Stimulated activated CD4-positive, alpha-beta T cell treated with anti-CD3 and anti-CD28 coated beads, Interleukin-1b, Interleukin-23, amount 100 ng/mL, for 24 hours (primary cell): Measurements from ENCODE around the gene ADAM21.
"Not testable (repeated sequence)": the region's sequence is repeated elsewhere in the genome, so short reads cannot be mapped to it uniquely, and the experiment has no call there.

ENCODE experiments used
- DNase-seq, 4 experiments: peaks; one replicate each; pipeline ENCODE4 v3.0.0-alpha.2; 2020; ENCODE audit warnings: low read depth in 4 of 4, low spot score in 1 of 4

ADAM21 gene

DNA sequence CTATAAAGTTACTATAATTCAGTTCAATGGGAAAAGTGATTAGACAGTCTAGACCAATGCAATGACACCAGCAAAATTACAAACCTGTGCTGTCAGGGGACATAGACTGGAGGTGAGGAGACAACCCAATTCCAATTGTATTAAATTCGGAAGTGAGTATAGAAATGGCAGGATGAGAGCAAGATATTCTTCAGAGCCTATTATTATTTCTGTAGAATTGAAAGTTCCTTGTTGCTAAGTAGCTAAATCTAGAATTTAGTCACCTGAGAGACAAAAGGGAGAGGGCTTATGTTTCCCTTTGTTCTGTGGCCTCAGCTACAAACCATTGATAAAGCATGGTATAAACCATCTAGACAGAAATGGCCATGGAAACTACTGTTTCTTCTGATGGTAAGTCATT lies at the start of gene ADAM21:
TSS of gene ADAM21 (plus strand) at position 301 of the 400 bp plus-strand sequence. CDS start 5,326 bp downstream, outside the sequence.
- DNase-seq, result no peak

DNA sequence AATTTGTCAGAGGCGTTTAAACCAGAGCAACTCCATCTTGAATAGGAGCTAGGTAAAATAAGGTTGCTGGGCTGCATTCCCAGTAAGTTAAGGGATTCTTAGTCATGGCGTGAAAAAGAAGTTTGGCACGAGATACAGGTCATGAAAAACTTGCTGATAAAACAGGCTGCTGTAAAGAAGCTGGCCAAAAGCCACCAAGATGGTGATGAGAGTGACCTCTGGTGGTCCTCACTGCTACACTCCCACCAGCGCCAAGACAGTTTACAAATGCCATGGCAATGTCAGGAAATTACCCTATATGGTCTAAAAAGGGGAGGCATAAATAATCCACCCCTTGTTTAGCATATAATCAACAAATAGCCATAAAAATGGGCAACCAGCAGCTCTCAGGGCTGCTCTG lies 48.6 kb upstream of the ADAM21 start:
- not testable (repeated sequence) for DNase-seq

DNA sequence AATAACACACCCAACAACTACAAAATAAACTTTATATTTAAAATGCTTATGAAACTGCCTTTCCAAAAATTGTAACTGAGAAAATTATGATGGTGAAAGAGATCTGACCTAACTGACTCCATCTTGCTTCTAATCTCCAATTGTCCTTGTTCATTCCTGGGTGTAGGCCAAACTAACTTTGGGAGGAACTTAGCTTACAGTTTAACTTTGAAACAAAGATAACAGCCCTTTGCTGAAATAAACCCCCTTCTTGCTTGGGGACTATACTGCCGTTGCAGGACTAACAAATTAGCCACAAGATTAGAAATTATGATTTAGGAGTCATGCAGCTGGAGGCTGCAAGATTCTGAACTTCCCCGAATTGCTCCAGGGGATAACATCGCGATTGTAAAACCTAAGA lies 45.8 kb upstream of the ADAM21 start:
- not testable (repeated sequence) for DNase-seq

DNA sequence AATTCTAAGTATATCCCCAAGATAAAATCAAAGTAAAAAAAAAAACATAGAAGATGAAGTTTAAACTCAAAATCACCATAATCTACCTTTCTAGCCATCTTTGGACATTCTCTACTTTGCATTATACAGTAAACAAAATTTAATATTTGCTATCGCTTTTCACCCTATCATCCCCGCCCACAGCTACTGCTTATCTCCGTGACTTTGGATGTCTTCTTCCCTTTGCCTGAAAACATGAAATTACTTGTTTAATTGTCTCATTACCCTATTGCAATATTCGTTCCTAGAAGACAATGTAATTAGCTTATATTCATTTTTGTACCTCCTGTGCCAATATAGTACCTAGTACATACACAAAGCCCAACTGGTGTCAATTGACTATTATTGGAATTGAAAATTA lies 44.4 kb upstream of the ADAM21 start:
- DNase-seq, result no peak

DNA sequence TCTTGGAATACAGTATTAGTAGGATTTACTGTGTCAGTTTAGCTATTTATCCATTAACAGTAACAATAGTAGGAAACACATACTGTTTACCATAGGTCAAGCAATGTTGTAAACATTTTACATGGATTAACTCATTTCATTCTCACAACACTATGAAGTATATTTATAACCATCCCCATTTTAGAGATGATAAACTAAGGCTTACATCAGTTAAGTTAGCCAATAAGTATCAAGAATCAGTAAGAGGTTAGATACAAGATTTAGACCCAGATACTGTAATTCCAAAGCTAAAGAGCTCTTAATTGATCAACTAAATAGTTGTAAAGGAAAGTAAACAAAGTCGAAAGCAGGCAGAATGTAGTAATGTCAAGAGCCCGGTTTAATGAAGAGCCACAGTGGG lies 36.2 kb upstream of the ADAM21 start:
- no peak for DNase-seq

DNA sequence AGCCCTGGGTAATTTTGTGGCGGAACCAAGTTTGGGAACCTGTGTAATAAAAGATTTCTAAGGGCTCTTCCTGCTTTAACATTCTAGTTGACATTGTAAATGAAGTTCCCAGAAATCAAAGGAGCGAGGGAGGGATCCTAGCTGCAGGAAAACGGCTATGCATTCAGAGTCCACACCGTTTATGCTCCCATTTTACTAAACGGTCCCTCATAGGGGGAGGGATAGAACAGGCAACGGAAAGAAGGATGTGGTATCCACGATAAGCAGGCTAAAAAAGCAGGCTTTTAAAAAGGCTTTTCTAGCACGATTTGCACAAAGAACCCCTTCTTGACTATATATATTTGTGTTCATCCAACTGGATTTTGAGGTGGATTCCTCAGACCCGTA lies 35.6 kb upstream of the ADAM21 start:
- DNase-seq, result no peak

DNA sequence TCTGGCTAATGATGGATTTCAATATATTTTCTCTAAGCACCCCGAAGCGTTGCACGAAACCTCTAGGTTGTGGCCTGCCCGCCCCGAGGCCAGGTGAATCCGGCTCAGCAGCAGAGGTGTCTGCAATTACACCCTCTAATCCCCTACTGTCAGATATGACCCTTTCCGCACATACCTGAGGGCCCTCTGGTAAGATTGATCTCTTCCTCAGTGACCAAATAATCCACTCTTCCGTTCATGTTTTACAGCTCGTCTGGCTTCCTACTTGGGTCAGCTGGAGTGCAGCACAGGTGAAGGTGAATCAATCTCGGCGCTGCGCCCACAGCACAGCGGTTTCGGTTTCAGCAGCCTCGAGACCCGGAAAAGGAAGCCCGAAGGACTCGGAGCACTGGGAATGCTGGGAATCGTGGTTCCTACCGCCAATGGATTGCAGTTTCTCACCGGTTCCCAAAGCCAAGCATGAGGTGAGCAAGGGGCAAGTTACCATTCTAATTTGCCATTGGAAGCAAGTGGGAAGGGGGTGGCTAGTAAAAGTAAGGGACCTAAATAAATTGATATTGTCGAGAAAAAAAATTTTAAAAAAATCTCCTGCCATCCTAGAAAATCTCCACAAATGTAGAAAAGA lies 35.1 kb upstream of the ADAM21 start, which contains the start of gene SYNJ2BP:
TSS of gene SYNJ2BP (minus strand) at position 366 of the 625 bp plus-strand sequence. CDS start at position 239, 127 bp downstream.
- DNase-seq, result peak; percentile 5 to 45 (median 25)

DNA sequence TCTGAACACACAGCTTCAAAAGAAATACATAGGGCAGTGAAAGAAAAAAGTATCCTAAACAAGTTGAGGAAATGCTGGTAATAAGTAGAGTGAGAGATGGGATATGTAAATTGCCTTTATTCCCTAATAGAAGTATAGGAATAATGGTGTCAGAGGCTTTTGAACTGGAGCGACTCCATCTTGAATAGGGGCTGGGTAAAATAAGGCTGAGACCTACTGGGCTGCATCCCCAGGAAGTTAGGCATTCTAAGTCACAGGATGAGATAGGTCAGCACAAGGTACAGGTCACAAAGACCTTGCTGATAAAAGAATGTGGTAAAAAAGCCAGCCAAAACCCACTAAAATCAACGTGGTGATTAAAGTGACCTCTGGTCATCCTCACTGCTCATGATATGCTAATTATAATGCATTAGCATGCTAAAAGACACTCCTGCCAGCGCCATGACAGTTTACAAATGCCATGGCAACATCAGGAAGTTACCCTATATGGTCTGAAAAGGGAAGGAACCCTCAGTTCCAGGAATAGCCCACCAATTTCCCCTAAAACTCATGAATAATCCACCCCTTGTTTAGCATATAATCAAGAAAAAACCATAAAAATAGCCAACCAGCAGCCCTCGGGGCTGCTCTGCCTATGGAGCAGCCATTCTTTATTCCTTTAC lies 32.6 kb upstream of the ADAM21 start:
- DNase-seq, result not testable (repeated sequence)

DNA sequence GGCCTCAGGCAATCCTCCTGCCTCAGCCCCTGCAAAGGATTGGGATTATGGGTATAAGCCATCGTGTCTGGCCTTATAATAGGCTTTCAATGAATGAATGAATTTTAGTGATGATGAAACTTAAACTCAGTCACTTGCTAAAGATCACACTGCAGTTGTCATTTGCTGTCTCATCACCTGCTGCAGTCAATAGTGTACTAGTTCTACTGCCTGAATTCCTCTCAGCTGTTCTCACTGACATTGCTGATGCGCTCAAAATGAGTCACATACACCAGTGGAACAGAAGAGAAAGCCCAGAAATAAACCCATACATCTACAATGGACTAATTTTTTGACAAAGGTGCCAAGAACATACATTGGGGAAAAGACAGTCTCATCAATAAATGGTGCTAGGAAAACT lies 29.4 kb upstream of the ADAM21 start:
- no peak for DNase-seq

DNA sequence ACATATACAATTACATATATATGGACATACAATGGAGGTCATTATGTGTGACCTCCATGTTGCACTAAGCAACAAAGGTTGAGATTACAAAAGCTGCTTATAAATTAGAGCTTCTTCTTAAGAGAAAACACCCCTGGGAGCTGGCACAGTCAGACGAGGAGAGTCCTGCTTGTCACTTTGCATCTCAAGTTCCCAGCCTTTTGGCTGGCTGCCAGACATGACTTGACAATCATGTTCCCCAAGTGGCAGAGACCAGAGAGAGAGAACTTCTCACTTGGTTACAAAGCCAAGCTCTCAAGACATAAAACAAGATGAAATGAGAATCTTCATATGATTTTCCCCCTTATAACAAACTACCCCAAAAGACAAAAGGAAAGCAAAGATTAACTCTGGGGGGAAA lies 26.6 kb upstream of the ADAM21 start:
- DNase-seq, result no peak

DNA sequence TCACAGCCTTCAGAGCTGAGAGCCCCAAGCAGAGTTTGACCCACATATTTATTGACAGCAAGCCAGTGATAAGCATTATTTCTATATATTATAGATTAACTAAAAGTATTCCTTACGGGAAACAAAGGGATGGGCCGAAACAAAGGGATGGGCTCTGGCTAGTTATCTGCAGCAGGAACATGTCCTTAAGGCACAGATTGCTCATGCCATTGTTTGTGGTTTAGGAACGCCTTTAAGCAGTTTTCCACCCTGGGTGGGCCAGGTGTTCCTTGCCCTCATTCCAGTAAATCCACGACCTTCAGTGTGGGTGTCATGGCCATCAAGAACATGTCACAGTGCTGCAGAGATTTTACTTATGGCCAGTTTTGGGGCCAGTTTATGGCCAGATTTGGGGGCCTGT lies 25.4 kb upstream of the ADAM21 start:
- DNase-seq, result not testable (repeated sequence)

DNA sequence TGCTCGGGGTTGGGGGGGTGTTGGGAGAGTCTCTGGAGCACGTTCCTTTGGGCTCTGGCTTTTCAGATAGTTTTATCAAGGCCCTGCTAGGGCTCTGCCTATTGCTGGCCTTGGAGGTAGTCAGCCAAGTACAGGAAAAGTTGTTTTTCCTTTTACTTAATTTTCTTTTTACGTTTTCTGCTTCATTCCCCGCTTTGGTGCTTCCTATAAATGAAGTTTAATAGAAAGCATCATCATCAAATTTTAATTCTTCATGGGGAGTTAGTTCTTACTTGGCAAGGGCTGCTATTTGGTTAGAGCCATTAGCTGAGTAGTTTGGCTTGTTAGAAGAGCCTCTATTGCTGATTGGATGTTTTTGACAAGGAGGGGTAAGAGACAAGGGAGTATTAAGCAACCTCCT lies 15.1 kb upstream of the ADAM21 start:
- no peak for DNase-seq

DNA sequence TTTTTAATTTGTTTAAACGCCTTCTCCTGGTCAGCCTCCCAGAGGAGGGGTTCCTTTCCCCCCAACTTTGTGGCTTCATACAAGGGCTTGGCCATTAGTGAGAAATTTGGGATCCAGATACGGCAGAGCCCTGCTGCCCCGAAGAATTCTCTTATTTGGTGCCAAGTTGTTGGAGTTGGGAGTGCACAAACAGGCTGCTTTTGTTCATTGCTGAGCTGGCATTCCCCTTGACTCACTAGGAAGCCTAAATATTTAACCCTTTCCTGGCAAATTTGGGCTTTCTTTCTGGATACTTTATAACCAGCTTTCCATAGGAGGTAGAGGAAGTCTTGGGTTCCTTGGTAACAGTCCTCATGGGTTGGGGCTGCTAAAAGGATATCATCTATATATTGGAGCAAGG lies 10.3 kb upstream of the ADAM21 start:
- DNase-seq, result no peak

DNA sequence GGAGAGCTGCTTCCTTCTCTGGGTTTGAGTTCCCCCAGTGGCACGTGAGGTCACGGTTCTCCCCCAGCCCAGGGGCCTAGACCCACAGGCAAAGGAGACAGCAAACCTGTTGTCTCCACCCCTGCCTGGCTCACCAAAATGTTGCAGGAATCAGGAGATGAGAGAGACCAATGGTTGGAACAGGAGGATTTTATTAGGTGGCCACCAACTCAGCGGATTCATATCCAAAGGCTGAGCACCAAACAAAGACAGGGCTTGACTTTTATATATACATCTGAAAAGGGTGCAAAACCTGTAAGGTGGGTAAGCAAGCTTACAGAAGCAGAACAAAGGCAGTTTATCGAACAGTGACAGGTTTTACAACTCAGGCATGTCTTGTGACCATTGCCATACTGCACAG lies 9.2 kb upstream of the ADAM21 start:
- DNase-seq, result no peak

DNA sequence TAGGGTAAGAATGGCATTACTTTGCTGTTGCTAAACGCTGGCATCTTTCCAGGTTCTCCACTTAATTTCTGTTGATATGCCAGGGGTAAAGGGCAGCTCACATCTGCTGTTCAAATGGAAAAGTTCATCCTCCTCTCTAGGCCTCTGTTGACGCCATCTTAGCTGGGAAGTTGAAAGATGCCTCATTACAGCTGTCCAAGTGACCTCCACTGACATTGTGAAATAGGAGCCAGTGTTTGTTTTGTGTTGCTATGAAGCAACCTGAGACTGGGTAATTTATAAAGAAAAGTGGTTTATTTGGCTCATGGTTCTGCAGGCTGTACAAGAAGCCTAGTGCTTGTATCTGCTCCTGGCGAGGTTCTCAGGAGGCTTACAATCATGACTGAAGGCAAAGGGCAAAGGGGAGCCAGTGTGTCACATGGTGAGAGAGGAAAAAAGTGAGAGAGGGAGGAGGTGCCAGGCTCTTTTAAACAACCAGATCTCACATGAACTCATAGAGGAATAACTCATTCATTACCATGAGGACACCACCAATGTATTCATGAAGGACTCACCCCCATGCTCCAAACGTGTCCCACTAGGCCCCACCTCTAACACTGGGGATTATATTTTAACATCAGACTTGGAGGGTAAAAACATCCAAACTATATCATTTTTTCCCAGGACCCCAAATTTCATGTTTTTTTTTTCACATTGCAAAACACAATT lies 3.2 kb upstream of the ADAM21 start:
- DNase-seq, result no peak

DNA sequence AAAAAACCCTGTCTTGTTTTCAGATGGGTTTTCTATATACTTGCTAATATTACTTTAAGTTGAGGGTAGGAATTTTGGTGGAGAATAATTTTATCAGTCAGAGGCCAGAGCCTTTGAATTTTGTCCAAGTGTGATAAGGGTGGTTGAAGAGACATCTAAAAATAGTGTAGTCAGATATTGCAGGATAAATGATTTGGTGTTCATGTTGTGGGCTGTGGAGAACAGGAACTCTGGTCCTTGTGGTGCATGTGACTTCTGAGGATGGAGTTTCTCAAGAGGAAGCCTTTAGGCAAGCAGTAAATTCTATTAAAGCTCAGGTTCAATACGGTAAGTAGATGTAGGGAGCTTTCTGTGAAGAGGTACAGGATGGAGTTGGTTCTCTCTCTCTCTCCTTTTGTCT lies 2.8 kb downstream of the ADAM21 start:
- no peak for DNase-seq

DNA sequence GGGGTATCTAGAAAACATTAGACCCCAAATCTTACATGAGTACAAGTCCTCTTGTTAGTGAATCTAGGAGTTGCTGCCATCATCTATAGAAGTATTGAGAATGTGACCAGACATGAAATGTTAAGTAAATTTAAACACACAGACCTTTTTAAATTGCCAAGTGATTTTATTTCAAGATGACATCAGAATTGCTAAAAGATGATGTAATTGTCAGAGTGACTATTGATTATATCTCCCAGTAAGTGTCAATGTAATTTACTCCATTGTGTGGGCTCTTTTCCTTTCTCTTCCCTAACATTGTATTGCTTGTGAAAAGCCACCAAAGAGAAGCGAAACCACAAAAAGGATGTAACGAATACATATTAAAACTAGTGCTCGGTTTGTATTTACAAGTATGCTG lies 16.8 kb downstream of the ADAM21 start:
- DNase-seq, result no peak

DNA sequence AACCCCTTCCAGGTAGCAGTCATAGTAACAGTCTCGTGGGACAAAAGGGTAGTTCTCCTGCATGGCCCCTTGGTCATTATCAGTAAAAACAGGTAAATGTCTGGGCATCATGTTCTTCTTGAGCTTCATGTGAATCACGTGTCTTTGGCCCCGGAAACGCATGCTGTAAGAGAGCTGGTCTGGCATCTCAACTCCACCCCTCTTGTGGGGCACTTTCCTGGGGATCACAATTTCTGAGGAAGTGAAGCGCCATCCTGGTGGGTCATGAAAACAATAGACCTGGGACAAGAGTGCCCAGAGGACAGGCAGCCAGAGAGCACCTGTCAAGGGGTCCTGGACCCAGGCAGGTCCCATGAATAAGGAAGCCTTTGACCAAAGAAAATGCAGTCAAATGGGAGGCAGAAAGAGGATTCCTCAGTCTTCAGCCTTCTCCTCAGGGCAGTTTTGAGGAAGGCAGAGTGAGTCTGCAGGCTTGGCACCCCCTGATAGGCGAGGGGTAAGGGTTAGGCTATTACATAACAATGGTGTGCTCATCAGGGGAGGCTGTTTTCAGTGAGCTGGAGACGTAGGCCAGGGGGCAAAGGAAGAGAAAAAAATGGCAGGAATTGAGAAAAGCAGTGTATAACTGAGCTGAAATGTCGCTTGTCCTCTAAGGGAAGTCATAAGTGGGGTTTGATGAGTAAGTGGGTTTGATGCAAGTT lies 19.0 kb downstream of the ADAM21 start:
- not testable (repeated sequence) for DNase-seq

DNA sequence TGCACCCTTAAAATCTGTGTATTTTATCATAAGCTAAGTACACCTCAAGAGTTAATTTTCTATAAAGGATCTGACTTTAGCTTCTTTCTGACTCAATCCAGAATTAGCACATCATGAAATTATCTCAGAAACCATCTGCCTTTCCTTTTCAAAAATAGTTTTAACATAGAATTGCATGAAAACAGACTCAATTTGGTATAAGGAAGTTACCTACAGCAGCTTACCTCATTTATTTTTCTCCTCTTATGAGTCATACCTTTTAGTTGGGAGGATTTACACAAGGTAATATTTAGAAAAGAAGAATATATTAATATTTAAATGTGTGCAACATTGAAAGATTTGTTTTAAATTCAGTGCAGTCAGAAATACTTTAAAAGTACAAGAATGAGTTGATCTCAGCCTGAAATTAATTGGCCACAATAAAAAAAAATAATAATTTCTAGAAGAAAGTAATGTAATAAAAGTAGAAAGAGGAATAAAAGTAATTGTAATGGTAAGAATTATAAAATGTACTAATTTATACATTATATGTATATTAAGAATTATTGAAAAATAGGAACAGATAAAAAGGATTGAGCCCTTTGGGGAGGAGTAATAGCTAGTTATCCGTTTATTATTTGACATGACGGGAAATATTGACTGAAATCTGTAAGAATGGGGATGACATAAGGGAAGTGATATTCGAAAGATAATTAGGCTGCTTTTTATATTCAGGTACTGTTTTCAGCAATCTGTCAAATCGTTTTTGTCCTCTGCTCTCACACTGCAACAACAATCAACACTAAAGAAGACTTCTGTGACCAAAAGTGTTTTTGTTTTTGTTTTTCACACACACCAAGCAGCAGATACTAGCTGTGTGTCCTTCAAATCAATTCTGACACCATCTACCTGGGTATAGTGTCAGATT lies 20.5 kb downstream of the ADAM21 start:
- DNase-seq, result no peak

DNA sequence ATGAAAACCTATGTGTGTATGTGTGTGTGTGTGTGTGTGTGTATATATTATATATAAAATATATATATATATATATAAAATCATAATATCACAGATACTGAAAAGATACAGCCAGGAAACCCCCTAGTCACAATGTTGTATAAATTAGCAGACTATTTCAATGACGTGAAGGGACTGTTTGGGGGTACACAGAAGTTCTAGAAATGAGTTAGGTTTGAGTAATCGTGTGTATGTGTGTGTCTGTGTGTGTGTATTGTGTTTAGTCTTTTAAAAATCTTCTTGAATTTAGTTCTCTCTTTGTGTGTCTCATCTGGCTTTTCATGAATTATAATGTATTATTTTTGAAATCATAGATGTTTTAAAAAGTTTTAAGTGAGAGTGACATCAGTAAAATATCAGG lies 21.9 kb downstream of the ADAM21 start:
- DNase-seq, result no peak

DNA sequence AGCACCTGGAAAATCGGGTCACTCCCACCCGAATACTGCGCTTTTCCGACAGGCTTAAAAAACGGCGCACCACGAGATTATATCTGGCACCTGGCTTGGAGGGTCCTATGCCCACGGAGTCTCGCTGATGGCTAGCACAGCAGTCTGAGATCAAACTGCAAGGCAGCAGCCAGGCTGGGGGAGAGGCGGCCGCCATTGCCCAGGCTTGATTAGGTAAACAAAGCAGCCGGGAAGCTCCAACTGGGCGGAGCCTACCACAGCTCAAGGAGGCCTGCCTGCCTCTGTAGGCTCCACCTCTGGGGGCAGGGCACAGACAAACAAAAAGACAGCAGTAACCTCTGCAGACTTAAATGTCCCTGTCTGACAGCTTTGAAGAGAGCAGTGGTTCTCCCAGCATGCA lies 23.5 kb downstream of the ADAM21 start:
- DNase-seq, result not testable (repeated sequence)
